DMS79 (cell line): ENCODE results near the gene PANX2.
"Not testable (repeated sequence)": the region's sequence is repeated elsewhere in the genome, so short reads cannot be mapped to it uniquely, and the experiment has no call there.

Experiments used
- DNase-seq: peaks from one replicate; lab custom pipeline; 2025; lab: John Stamatoyannopoulos, UW

Gene PANX2

DNA sequence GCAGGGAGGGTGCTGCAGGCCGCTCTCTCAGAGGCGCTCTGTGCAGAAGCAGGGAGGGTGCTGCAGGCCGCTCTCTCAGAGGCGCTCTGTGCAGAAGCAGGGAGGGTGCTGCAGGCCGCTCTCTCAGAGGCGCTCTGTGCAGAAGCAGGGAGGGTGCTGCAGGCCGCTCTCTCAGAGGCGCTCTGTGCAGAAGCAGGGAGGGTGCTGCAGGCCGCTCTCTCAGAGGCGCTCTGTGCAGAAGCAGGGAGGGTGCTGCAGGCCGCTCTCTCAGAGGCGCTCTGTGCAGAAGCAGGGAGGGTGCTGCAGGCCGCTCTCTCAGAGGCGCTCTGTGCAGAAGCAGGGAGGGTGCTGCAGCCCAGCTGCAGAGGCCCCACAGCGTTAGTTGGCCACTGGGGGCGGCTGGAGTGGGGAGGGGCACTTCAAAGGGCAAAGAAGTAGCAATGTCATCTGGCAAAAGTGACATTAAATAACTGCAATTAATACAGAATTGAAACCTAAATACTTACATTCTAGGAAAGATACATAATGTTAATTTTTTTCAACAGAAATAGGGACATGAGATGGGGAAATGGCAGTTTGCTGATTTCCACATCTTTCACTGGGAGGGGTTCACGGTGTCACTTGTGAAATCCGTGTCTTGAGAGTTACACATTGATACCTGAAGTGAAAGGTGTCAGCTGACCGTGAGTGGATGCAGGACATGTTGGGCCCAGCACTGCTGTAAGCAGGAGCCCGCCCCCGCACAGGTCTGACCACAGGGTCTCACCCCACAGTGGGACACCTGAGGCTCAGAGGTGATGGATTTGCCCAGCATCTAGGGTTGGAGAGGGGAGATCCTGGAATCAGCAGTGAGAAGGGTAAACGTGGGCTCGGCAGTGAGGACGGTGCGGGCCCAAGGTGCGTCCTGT, 23.0 kb upstream of the PANX2 start:
- DNase-seq: not testable (repeated sequence)

DNA sequence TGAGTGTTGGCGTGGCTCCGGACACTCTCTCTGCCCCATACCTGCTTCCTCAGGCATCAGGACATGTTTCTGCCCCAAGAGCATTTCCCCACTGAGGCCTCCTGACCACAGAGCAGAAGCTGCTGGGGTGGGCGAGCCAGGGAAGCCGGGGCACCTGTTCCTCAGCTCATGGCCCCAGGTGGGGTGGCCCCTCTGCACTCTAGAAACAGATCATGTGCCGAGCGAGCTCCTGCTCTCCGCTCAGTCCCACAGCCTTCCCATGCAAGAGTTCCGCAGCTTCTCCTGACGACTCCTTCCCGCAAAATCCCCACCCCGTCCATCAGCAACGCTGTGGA, 22.4 kb upstream of the PANX2 start:
- DNase-seq: no peak

DNA sequence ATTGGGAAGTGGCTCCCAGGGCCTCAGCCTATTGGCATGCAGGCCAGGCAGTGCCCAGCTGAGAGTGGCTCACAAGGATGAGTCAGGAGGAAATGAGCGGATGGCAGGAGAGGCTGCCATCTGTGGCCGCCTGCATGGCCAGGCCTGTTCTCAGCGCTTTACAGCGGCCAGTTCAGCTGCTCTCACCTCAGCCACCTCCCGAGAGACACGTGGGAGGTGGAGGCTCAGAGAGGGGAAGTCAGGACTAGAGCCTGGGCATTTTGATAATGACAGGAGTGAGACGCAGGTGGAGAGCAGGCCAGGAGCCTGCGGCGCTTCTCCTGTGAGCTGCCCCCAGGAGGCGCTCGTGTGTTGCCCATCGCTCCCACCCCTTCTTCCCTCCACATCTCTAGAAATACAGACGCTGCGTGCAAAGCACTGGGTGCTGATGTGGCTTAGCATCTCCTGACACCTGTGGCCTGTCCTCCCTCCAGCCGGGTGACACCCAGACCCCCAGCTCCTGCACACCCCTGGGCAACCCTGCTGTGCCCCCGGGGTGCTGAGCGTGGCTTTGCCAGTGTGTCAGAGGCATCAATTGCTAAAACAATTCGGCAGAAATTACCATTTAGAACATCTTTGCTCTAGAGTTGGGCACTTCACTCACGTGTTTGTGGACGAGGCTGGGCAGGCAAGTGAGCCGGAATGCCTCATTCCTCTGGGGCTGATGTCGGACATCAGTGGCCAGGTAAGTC, 21.4 kb upstream of the PANX2 start:
- DNase-seq: no peak

DNA sequence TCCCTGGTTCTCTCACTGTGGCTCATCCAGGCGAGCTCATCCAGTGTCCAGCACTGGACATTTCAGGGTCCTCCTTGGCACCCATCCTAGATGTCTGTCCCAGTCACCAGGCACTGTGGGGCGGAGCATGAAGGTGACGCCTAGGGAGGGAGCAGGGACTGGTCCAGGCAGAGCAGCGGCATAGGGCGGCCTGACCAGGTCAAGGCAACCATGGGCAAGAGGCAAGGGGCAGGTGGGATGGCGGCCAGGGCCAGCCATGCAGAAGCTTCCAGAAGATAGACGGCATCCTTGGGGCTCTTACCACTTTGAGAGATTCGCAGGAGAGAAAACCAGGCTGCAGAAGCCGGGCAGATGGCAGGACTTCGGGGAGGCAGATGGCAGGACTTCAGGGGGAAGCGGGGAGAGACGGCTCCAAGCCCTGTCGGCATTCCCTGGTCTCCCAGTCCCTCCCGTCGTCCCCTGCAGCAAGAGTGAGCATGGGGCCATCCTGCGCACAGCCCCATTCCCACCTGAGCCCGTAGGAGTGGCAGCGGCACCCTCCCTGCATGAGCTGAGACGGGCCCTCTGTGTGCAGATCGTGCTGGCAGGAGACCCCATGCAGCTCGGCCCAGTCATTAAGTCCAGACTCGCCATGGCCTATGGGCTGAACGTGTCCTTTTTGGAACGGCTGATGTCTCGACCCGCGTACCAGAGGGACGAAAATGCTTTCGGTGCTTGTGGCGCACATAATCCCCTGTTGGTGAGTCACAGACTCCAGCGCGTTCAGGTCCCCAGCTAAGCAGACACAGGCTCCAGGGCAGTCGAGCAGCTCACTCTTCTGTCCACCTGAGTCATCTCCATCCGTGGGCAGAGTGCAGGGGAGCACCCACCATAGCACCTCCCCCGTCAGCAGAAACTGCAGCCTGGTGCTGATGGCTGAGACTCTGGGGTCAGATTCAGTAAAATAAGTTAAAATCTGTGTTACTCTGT, 20.1 kb upstream of the PANX2 start:
- DNase-seq: no peak

DNA sequence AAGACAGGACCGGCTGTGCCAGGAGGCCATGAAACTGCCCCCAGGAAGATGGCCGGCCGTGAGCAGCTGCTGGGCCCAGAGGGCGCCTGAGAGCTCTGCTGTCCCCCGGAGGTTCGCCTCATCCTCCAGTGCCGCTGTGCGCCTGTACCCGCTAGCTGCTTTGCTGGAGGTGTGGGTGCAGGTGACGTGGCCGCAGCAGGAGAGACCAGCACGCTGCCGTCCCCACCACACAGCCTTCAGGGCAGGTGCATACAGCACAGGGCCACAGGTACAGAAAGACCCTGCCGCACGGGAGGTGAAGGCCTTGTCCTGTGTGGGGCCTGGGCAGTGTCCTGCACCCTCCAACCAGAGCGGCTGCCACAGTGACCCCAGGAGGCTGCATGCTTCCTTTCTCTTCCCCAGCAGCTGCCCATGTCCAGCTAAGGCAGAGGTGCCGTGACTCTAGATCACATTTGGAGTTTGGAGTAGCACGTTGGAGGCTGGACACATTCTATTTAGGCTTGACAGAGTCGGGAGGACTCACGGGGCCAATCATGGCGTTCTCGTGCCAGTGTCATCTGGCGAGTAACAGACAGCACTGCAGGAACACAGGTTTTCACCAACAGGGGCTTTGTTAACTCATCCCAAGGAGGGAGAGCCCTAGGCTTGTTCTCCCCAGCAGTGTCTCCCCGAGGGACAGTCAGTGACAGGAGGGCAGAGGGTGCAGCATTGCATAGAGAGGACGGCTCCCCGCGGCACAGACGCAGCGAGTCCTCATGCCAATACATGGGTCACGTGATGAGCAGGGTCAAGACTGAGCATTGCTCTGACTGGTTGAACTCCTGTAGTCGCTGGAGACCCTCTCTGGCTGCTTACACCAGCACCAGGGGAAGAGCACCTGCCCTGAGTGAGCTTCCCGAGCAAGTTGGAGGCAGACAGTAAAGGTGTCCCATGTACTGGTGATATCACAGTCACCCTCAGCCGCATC, 18.7 kb upstream of the PANX2 start:
- DNase-seq: no peak

DNA sequence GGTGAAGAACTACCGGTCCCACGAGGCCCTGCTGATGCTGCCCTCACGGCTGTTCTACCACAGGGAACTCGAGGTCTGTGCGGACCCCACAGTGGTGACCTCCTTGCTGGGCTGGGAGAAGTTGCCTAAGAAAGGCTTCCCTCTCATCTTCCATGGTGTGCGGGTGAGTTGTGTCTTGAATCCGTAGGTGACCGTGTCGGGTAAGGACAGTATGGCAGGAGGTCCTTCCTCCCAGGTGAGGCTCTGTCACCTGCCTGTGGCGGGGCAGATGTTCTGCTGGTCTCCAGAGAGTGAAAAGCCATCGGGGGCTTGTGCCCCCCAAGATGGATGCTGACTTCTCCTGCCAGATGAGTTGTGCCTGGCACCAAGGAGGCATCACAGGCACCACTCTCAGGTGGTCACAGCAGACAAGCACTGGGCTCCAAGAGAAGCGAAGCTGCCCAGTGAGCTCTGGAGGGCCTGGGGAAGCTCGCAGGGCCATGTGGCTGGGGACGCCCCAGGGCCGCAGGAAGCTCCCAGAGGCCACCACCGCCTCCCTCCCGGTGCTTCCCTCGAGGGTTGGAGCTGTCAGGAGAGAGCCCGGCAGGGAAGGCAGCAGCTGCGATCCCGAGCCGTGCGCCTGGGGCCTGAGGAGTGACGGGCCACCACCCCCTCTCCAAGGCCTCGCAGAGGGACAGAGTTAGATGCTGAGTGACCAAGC, 17.3 kb upstream of the PANX2 start:
- DNase-seq: no peak

DNA sequence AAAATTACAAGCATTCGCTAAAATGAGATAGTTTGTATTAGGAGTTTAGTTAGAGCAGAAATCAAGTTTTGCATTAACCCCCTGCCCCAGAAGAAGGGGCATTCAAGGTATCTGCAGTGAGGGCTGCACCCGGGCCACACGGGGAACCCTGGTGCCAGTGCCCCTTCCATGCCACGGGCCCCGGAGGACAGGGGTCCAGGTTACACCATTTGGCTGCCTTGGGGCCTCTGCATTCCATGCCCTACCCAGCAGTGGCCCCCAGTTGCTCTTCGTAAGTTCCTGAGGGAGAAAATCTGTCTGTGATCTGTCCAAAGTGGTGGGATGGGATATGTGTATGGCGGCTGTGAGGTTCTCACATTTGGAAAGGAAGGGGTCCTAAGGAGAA, 16.8 kb upstream of the PANX2 start:
- DNase-seq: no peak

DNA sequence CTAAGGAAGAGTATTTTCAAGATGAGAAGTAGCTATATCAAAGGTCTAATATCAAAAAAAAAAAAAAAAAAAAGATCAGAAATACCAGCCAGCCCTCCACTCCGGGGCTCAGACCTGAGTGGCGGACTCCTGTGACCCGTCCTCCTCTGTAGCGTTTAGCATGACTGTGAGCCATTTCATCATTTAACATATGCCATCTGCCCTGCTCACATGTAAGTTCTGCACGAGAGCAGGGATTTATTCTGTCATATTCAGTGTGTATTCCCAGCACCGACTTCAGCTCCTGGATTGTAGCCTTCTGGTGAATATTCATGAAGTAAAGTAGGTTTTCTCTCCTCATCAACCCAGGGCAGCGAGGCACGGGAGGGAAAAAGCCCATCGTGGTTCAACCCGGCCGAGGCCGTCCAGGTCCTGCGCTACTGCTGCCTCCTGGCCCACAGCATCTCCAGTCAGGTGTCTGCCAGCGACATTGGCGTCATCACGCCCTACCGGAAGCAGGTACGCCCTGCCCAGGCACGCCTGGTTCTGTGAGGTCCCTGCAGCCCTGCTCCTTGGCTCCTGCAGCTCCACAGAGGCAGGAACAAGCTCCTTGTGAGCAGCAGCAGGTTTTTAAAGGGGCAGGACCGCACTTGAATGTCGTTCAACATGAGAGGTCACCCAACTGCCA, 12.7 kb upstream of the PANX2 start:
- DNase-seq: no peak

DNA sequence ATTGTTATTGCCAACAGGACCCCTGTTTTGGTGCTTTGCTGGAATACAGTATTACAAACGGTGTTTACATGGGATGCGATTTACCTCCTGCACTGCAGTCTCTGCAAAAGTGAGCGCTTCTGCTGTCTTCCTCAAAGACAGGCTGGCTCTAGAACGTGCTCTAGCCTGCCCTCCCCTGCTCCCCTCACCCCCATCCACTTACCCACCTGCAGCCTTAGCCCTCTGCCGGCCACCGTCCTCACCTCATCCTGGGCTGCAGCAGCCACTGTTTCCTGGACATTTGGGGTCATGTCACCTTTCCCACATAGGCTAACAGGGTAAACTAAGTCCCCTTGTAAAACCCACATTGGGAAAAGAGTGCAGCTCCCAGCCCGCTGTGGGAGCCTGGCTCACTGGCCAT, 9.6 kb upstream of the PANX2 start:
- DNase-seq: no peak

DNA sequence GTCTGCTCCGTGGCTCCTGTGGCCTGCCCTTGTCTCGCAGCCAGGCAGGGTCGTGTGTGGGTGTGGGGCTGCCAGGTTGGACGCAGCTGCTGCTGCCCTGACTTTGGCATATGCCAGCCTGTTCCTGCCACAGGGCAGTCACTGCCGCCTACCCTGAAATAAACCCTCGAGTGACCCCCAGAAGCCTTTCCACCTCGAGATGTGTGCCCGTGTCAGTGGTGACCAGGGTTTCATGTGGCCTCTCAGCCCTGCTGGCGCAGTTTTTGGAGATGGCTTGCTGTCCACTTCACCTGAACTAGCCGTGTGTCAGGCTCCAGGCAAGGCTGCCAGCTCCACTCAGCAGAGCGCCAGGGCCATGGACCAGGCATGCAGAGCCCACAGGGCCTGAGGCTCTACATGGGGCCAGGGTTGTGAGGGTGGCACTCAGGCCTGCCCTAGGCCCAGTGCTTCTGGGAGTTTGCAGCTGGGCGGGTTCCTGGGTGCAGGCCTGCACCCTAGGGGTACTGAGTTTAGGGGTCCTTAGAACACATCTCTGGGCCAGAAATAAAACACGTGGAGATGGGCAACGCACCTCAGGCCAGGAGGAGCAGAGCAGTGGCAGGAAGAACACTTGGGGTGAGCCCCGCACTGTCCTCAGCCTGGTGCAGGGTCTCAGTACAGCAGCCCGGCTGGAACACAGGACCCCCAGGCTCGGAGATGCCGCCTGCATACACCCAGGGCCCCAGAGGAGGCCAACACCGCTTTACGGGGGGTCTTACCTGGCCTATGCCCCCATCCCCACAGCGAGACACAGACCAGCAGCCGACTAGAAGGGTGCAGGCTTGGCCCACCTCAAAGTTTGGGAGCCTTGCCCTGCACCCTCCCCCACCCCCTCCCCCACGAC, 8.8 kb upstream of the PANX2 start:
- DNase-seq: no peak

DNA sequence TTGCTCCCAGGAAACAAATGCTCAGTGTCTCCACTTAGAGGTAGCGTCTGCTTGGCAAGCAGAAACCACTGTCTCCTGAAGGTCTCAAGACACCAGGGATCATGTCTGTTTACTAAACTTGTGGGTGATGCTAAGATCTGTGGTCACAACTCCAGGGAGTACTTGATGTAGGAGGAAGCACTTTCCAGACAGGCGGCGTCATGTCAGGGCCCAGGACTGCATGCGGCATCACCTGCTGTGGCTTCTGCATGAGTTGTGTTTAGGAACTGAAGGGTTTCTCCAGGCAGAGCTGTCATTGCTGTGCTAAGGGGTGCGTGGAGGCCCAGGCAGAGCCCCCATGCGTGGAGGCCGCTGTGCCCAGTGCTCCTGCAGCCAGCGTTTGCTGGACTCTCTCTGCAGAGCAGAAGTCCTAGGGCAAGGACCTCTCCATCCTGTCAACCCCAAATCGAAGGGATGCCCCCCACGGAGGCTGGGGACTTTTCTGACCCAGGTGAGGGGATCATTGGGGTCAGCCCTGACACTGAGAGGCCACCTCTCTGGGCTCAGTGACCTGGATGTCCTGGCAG, 8.1 kb upstream of the PANX2 start:
- no peak for DNase-seq

DNA sequence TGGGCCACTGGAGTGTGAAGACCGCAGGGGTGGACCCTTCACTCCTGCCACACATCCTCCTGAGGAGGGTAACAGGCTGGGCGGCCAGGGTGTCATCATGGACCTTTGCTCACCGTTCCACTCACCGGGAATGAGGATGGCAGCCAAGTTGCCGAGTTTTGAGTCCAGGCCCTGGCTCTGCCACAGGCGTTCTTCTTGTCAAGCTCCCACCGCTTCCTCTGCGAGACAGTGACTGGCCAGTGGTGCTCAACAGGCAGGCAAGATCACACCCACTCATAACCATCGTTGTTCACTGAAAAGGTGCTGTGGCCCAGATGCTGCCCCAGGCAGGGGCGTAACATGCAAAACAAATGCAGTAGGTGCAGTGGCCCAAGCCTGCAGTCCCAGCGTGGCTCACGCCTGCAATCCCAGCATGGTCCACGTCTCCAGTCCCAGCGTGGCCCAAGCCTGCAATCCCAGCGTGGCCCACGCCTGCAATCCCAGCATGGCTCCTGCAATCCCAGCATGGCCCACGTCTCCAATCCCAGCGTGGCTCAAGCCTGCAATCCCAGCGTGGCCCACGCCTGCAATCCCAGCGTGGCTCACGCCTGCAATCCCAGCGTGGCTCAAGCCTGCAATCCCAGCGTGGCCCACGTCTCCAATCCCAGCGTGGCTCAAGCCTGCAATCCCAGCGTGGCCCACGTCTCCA, 5.0 kb upstream of the PANX2 start:
- DNase-seq: no peak

DNA sequence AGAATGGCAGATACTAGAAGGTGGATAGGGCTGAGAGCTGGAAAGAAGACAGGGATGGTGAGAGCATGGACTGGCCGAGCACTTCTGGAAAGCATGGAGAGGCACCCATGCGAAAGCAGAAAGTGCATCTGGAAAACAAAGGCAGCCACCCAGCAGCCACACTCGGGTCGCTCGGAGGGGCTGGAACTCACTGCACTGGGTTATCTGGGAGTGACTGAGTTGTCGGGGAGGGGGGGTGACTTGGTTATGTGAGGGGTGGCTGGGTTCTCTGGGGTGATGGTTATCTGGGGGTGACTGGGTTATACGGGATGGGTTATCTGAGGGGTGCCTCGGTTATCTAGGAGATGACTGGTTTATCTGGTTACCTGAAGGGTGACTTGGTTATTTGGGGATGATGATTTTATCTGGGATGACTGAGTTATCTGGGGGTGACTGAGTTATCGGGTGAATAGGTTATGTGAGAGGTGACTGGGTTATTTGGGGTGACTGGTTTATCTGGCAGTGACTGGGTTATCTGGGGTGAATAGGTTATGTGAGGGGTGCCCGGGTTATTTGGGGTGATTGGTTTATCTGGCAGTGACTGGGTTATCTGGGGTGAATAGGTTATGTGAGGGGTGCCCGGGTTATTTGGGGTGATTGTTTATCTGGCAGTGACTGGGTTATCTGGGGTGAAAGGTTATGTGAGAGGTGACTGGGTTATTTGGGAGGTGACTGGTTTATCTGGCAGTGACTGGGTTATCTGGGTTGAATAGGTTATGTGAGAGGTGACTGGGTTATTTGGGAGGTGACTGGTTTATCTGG, 2.6 kb upstream of the PANX2 start:
- DNase-seq: no peak

DNA sequence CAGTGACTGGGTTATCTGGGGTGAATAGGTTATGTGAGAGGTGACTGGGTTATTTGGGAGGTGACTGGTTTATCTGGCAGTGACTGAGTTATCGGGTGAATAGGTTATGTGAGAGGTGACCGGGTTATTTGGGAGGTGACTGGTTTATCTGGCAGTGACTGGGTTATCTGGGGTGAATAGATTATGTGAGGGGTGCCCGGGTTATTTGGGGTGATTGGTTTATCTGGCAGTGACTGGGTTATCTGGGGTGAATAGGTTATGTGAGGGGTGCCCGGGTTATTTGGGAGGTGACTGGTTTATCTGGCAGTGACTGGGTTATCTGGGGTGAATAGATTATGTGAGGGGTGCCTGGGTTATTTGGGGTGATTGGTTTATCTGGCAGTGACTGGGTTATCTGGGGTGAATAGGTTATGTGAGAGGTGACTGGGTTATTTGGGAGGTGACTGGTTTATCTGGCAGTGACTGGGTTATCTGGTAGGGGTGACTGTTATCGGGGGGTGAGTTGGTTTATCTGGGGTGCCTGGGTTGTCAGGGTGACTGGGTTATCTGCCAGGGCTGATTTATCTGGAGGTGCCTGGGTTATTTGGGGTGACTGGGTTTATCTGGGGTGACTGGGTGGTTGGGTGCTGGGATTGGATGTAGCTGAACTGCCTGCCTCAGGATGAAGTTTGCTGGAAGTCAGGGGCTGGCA, 1.9 kb upstream of the PANX2 start:
- DNase-seq: not testable (repeated sequence)

DNA sequence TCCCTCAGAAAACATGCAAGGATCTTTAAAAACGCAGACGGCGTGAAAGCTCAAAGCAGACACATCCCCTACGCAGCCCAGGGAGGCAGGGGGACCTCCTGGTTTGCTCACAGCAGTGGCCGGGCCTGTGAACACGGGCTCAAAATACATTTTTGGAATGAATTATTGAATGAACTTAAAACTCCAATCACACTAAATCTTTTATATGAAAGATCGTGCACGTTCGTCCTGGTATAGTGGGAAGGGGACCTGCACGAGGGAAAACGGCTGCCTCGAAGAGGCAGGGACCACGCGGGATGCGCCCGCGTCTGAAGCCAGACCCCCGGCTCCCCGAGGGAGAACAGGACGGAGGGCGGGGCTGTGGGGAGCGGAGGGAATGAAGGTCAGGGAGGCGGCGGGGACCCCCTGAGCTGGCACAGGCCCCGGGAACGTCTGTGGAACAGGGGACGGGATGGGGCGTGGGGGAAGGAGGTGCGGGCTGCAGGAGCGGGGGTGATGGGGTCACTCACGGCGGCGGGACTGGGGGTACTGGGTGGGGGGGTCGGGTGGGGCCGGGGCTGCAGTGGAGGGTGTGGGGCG, 1.3 kb upstream of the PANX2 start:
- DNase-seq: no peak

DNA sequence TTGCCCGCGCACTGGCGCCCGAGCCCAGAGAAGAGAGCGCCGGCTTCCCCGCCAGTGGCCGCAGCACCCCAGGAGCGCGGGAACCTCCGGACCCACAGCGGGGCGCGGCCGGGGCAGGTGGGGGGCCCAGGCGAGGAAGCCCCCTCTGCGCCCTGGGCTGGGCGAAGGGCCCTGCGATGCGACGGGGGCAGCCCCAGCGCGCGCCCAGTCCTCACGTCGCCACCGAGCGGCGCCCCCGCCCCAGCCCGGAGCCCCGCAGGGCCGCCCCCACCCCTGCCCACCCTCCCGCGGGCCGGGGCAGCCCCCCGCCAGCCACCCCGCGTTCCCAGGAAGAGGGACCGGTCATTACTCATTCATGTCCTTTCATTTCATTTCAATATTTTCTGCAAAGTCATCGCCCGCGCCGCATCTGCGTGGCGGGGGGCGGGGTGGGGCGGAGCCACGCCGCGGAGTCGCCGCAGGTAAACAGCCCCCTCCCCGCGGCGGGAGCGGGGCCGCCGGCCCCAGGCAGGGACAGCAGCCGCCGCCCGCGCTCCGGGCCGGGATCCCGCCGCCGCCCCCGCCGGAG, 673 bp upstream of the PANX2 start:
- no peak for DNase-seq
